Activated CD4-positive, alpha-beta T cell treated with anti-CD3 and anti-CD28 coated beads, Interleukin-2, amount 50 U/mL, for 4 hours (primary cell): ENCODE data around the gene CDX2.
"Not testable (repeated sequence)": the region's sequence is repeated elsewhere in the genome, so short reads cannot be mapped to it uniquely, and the experiment has no call there.

Source experiments
- DNase-seq, 2 experiments: peaks; one replicate each; pipeline ENCODE4 v3.0.0-alpha.2; 2020

Gene CDX2, protein sequence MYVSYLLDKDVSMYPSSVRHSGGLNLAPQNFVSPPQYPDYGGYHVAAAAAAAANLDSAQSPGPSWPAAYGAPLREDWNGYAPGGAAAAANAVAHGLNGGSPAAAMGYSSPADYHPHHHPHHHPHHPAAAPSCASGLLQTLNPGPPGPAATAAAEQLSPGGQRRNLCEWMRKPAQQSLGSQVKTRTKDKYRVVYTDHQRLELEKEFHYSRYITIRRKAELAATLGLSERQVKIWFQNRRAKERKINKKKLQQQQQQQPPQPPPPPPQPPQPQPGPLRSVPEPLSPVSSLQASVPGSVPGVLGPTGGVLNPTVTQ

DNA sequence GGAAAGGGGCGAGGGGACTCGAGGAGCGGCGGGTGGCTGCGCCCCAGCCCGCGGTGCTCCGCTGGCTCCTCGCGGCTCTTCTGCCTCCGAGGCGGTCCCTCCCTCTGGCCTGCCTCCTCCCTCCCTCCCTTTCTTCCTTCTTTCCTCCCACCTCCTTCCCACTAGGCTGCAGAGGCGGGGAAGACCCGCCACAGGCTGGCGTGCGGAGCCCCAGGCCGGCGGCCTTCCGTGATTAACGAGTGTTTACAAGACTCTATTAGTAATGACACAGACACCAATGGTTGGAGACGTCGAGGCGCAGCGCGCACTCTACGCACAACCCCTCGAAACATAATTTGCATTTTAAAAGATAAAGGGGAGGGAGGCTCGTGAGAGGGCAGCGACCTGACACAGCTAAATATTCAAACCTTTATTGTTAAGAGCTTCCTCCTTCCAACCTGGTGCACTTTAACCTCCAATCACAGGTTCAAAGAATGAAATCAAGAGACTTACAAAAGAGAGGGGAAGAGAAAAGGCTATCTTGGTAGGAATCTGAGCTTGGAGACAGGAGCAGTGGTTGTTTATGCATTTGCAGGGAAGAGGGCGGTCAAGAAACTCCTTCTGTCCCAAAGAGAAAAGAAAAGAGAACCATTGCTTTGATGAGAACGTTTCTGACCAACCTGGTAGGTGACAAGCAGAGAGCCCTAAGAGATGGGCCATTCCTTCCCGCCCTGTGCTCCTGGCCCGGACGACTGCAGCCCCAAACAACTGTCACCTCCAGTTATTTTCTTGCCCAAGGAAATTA is at the start of gene CDX2:
Gene CDX2 (minus strand): TSS at position 234 of the 784 bp plus-strand sequence. CDS start 309 bp downstream, outside the sequence.
- DNase-seq: no peak

DNA sequence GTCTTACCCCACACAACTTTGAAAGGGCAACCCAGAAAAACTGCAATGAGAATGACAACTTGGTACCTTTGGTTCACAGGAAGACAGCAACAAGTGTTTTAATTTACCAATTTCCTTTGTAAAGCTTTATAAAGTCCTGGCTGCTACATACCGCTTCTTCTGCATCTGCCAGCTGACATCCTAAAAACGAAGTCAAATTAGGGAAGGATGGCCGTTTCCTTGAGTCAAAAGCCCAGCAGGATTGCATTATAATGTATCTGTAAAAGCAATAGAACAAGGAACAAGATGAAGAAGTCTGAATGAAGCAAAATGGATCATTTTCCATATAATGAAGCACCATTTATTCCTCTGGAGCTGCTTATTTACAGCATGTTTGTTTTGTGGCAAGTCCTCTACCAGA is 45.2 kb upstream of the CDX2 start:
- DNase-seq: no peak

DNA sequence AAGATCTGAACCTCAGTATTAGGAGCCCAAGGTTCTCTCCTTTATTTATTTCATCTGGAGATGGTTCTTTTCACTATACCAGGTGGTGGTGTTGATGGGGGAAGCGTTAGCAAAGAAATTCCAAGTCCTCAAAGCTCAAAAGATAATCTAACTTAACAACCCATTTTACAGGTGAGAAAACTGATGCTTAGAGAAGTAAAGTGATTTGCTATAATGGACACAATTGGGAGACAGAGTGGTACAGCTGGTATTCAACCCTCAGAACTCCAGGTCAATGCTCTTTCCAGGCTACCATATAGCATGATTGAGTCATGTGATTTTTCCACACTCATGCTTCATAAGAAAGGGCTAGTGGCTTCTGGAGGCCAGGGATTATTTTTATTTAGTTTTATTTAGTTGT is 44.4 kb upstream of the CDX2 start:
- DNase-seq: no peak

DNA sequence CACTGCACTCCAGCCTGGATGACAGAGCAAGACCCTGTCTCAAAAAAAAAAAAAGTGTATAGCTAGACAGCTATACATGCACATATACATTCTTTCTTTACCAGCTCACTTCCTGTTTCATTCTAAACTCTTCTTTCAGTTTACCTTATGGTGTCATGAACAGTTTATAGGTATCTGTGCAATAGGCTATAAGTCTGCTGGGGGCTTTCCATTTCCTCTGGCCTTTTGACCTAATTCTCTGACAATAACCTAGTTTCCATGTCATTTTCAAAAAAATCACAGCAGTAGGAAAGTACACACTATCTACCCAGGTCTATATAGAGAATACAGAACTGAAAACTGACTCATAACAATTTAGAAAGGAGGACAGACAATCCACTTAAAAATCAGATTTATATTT is 43.8 kb upstream of the CDX2 start:
- DNase-seq: no peak

DNA sequence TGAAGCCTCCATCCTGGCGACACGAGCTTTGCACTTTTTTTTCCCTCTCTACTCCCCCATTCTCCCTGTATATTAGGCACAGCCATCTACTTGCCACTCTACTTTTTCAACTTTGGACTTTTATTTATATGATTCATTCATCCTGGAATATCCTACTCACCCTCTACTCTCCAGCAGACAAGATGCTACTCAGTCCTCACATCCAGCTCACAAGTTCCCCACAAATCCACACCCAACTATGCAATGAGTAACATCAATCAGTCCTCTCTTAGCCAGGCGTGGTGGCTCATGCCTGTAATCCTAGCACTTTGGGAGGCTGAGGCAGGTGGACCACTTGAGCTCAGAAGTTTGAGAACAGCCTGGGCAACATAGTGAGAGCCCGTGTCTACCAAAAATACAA is 43.3 kb upstream of the CDX2 start:
- DNase-seq: no peak

DNA sequence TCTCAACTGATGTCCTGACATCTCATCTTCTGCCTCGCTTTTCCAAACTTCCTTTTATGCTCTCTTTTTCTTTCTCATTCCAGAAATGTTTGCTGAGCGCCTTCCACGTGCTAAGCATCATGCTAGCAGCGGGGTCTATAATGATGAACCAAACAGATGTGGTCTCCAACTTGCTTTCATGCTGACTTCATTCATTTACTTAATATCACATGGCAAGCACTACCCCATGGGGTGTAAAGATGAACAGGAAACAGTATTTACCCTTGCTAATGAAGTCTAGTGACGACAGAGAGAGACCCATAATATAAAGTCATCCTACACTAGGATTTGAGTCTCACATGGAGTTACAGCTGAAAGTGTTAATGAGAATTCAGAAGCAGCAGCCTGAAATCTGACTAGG is 40.9 kb upstream of the CDX2 start:
- DNase-seq: no peak

DNA sequence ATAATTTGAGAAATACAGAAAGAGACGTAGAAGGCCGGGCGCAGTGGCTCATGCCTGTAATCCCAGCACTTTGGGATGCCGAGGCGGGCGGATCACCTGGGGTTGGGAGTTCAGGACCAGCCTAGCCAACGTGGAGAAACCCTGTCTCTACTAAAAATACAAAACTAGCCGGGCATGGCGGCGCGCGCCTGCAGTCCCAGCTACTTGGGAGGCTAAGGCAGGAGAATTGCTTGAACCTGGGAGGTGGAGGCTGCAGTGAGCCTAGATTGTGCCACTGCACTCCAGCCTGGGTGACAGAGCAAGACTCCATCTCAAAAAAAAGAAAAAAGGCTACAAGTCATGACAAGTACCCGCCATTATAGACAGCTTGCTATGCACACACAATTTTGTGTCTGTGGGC is 35.9 kb upstream of the CDX2 start:
- DNase-seq: not testable (repeated sequence)

DNA sequence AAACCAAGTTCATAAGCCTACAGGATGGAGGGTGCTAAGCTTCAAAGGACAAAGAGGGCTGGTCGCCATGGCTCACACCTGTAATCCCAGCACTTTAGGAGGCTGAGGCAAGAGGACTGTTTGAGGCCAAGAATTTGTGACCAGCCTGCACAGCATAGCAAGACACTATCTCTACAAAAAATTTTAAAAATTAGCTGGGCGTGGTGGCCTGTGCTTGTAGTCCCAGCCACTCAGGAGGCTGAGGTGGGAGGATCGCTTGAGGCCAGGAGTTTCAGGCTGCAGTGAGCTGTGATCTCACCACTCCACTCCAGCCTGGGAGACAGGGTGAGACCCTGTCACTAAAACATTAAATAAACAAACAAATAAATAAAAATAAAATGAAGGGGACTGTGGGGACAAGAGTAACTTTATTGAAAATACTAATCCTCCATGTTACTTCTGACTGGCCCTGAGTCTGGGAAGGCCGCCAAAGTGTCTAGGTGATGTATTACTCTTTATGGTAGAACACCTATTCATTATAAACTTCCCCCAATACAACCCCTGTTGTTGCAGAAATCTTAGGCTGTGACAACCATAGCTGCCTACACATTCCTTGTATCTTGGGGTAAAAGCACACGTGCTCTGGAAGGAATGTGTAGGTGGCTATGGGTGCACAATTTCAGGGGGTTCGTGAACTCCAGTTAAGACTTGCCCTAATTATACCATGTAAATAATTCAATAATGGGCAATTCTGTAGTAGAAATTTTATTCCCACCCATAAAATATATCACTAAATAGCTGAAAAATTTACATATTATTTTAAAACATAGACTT is 34.0 kb upstream of the CDX2 start:
- no peak for DNase-seq

DNA sequence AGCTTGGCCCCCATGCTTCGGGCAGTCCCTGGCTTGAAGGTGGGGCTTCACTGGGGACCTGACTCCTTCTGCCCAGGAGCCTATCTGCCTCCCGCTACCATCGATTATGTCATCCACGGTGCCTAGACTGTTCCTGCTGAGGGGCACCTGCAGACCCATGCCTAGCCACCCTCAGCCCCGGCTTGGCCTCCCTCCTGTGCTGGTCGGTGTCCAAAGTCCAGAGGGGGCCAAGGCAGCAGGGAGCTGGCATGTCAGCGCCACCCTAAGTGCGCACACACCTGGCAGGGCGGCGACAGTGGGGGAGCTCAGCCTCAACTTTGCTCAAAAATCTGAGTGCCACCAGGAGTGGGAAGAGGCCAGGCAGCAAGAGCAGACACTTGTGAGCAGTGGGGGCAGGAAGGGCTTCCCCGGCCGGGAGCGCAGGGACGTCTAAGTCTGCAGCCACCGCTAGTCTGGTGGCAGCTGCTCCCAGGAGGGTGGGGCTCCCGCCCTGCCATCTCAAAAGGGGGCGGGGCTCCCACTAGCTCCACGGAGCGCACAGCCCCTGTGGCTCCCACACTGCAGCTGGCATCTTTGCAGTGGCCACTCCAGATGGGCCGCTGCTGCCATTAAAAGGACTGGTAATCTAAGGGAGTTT is 32.8 kb upstream of the CDX2 start:
- no peak for DNase-seq

DNA sequence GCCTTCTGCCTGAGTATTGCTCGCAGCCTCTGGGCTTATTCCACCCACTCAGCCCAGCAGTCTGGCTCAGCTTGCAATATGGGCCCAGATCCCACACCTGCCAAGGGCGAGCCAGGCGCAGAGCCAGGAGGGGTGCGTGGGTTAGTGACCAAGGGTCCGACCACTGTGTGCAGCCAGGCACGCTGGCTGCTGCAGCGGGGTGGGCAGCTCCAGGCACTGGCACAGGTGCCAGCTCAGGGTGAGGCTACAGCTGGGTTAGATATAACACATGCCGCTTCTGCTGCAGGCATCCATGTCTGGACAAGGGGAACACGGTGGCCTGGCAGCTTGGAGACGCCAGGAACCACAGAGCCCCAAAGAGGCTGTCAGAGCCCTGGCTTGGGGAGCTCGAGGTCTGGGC is 31.9 kb upstream of the CDX2 start:
- no peak for DNase-seq

DNA sequence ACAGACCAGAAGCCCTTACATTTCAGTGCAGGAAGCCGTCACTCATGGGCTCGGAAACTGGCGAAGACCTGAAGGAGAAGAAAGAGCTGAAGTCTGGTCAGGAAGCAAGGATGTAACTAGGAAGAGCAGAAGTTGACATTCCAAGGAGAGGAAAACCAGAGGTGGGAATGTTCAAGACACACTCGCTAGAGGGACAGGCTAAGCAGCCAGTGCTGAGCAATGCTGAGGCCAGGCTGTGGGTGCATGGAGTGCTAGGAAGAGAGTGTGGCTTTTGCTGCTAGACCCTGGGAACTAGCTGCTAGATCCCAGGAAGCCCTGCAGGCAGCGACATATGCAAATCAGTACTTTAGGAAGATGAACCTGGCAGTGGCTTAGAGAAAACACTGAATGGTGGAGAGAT is 31.5 kb upstream of the CDX2 start:
- no peak for DNase-seq

DNA sequence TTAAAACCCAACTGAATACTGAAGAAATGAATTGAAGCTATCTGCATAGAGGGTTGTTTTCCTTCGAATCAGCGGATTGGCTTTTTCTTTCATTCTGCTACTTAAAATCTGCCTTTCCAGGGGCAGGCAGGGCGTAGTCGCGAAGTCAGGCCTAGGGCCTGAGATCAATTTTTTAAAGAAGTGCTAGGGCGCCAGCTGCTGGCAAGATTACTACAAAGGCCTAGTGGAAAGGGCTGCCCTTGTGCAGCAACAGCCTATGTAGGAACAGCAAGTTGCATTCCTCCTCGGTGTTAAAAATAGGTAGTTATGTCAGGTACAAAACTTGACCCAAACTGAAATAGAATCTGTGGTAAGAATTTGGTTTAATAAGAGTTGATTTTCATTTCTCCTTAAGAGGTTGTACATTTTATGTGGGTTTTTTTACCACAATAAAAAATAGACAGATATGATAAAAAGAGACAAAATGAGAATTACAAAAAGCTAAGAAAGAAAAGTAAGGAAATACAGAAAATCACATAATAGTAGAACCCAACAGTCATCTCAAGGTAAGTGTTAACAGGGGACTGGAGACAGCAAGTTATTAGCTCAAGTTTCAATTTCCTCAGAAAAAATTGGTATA is 28.9 kb upstream of the CDX2 start:
- no peak for DNase-seq

DNA sequence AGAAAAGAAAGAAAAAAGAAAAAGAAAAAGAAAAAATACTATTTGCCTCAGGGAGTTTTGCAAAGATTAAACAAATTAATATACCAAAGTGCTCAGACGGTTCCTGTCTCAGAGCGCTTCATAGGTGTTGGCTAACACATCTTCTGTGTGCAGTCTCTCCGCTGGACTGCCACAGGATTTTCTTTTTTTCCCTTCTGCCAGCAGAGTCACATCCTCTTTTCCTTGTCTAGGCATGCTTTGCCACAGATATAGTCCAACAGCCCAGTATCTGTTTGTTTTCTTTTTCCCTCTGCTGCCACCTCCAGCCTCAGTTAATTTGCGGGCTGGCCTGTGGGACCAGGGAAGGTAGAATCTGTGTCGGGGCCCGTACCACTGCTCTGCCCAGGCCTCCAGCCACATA is 22.8 kb upstream of the CDX2 start:
- no peak for DNase-seq

DNA sequence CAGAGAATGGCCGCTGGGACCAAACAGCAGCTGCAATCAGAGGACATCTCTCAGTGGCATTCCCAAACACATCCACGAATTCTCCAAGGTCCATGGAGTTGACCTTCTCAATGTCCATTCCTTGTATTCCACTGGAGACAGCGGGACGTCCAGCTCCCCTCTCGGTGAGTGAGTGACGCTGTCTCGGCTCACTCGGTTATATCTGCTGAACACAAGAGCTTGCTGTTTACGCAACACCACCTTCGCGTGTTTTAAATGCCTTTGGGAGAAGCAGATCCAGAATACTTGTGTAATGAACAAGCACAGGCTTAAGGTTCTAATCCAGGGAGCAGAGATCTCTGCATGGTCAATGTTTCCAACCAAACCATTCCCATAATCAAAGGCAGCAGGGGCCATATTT is 19.4 kb upstream of the CDX2 start, which contains the start of gene URAD:
Gene URAD (minus strand): TSS at position 174 of the 400 bp plus-strand sequence. CDS start 56 bp downstream, at position 118.
- no peak for DNase-seq

DNA sequence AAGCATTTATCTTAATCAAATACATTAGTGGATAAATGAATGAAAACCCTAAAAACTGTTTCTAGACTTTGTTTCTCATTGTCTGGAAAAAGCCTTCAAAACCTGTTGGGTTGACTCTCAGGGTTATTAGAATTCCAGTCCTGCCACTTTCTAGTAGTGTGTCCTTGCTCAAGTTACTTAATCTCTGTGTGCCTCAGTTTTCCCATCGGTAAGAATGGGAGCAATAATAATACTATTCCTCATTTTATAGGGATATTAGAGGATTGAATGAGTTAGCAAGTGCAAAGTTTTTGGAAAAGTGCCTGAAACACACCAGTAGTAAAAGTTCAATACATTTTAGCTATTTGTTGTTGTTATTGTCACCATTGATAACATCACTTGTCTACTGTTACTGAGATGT is 16.5 kb upstream of the CDX2 start:
- DNase-seq: no peak

DNA sequence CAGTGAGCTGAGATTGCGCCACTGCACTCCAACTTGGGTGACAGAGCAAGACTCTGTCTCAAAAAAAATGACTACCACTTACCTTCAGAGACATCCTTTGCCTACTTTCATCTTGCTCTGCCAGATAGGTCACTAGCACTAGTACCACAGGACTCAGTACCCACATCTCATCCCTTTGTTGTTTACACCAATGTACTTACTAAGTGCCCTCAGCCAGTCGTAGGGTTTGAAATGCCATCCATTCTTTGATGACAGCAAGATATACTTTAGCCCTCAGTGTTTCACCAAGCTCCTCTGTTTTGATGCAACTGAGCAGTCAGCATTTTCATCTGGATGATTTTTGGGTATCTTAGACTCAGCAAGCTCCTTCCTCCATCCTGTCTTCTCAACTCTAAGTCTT is 13.2 kb upstream of the CDX2 start:
- DNase-seq: no peak

DNA sequence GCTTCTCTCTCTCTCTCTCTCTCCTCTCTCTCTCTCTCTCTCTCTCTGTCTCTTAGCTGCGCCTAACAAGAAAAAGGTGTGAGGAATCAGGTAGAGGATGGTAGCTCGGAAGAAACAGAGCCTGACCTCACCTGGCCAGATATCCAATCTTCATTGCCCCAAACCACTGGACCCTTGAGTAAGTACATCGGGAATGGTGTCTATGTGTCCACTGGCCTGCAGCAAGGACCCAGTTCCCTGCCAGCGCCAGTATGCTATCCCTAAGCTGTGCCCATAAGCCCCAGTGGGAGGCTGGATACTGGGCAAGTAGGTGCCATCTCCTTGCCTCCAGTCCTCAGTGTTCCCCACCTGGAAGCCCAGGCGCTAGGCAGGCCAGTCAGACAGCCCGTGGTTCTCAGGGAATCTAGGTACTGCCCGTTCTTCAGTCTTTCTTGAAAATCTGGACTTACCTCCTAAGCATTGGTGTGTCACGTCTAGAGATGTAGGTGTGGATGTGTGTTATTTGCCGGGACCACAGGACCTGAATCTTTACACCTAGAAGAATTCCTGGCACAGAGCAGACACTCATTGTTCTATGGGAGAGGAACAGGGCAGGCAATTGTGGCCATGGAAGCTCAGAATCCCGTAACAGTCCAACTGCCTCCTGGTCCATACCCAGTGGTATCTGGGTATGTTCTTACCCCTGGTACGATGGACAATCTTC is 12.0 kb upstream of the CDX2 start:
- no peak for DNase-seq

DNA sequence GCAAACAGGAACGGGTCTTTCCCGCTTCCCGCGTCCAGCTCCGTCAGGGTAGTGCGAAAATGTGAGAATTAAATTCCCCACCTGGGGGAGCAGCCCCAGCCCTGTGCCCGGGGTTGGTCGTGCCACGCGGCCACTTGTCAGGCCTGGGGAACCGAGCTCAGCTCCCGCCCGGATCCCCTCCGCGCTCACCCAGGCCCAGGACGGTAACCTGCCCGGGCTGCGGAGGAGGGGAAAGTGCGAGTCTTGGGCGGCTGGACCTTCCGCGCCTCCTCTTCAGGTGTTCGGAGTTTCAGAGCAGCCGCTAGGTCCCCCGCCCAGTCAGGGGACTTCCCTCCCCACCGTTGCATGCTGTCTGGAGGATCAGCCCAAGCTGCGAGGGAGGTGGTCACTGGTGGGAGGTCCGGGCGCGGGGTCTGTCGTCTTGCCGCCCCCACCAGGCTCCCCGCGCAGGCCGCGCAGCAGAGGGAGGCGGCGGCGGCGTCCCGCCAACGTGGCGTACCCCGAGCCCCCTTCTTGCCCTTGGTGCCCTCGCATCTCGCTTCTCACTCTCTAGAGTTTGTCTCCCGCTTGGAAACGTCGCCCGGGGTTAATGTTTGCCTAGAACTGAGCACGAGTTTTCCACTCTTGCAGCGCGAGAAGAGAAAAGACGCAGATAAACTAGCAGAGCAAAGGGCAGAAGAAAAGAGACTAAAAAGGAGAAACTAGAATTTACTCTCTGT is 11.3 kb upstream of the CDX2 start:
- no peak for DNase-seq

DNA sequence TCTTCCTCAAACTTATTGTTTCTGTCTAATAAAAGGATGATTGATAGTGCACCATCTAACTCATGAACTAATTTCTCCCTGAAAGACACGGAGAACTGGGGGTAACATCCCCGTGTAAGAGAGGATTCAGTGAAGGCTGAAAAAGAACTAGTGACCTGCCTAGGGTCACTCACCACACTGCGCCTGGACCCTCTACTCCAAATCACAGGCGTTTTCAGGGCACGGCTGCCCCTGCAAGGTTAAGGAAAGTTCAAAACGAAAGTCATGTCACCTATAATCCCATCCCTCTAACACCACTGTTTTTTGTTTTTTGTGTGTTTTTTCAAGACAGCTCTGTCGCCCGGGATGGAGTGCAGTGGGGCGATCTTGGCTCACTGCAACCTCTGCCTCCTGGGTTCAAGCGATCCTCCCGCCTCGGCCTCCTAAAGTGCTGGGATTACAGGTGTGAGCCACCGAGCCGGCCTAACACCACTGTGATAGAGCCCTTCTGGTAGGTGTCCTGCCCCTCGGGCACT is 10.7 kb upstream of the CDX2 start:
- no peak for DNase-seq

DNA sequence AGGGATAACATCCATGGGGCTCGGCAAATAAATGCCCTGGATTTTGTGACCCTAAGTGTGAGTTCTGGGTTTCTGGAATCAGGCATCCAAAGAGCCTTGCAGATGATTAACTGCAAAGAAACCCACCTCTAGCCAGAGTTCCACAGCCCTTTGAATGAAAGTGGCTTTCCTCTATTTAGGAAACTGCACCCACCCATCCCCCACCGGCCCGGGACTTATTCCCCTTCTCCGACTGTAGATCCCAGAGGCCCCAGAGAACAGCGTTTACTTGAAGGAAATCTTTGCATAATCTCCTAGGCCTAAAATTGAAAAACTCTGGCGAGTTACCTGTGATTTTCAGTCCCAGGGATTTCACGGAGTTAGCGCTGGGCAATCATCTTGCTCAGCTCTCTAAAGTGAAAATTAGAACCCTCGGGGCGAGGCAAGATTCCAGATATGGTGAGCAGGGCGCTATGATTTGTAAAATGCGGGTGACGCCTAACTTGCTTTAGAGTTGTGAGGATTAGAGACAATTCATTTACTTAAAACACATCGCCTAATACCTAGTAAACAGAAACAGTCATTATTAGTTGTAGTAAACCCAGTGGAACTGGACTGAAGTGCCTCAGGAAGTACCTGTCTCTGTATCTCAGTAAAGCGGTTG is 10.0 kb upstream of the CDX2 start:
- DNase-seq: no peak
